IMR-90 (cell line): ENCODE data around the gene ANKMY1.

ENCODE experiments used
- BHLHE40 ChIP-seq: fragments of 150-350 bp; IDR thresholded peaks from 2 replicates; pipeline ENCODE4 v1.6.1; 2016; ENCODE audit warnings: mild to moderate bottlenecking, low read depth, low read length
- CEBPB ChIP-seq: IDR thresholded peaks from 2 replicates; pipeline ENCODE4 v1.6.1; 2012; ENCODE audit warnings: low read depth, low read length, improper control_type of control experiment
- CHD1 ChIP-seq: IDR thresholded peaks from 2 replicates; pipeline ENCODE4 v1.6.1; 2012; ENCODE audit warnings: low read depth, low read length, improper control_type of control experiment
- CTCF ChIP-seq: conservative IDR thresholded peaks from 2 replicates; pipeline ENCODE4 v1.5.1; 2012; ENCODE audit warnings: mild to moderate bottlenecking, low read depth, low read length, improper control_type of control experiment
- ELK1 ChIP-seq: fragments of 150-350 bp; IDR thresholded peaks from 2 replicates; pipeline ENCODE4 v1.6.1; 2016; ENCODE audit warnings: low read depth, mild to moderate bottlenecking, low read length, moderate library complexity, borderline replicate concordance
- FOS ChIP-seq: fragments of 150-350 bp; IDR thresholded peaks from 2 replicates; pipeline ENCODE4 v1.6.1; 2016; ENCODE audit warnings: low read depth, low read length
- MAFK ChIP-seq: IDR thresholded peaks from 2 replicates; pipeline ENCODE4 v1.6.1; 2012; ENCODE audit warnings: low read depth, low read length, improper control_type of control experiment
- MXI1 ChIP-seq: IDR thresholded peaks from 2 replicates; pipeline ENCODE4 v1.6.1; 2012; ENCODE audit warnings: low read depth, mild to moderate bottlenecking, low read length, moderate library complexity, borderline replicate concordance
- NFE2L2 ChIP-seq: fragments of 150-350 bp; IDR thresholded peaks from 2 replicates; pipeline ENCODE4 v1.6.1; 2016; ENCODE audit warnings: low read depth, mild to moderate bottlenecking, low read length
- POLR2A ChIP-seq: IDR thresholded peaks from 2 replicates; pipeline ENCODE4 v1.6.1; 2012; ENCODE audit warnings: mild to moderate bottlenecking, low read depth, low read length
- RAD21 ChIP-seq: IDR thresholded peaks from 2 replicates; pipeline ENCODE4 v1.6.1; 2012; ENCODE audit warnings: low read length, improper control_type of control experiment
- RFX5 ChIP-seq: IDR thresholded peaks from 2 replicates; pipeline ENCODE4 v1.8.0; 2012; ENCODE audit warnings: low read depth, mild to moderate bottlenecking, low read length, moderate library complexity
- SMC3 ChIP-seq: fragments of 150-350 bp; IDR thresholded peaks from 2 replicates; pipeline ENCODE4 v1.6.1; 2016; ENCODE audit warnings: low read depth, mild to moderate bottlenecking, antibody characterized with exemption, low read length, moderate library complexity

GRCh38 chr2:240573071-240573515 is 15.3 kb upstream of the ANKMY1 start:
- TF ChIP-seq NFE2L2 (no peak), CTCF (no peak), POLR2A (no peak), MAFK (no peak), RAD21 (no peak), CEBPB (no peak), FOS (no peak), SMC3 (no peak), CHD1 (no peak), RFX5 (no peak), MXI1 (no peak), ELK1 (no peak), BHLHE40 (no peak)
